ENCODE results near the gene SACM1L. TPM values are rescaled to one million over a fixed set of nuclear protein-coding genes. Genes with fewer than 3 reads are reported as not detected.
A peak's percentile ranks its signal among the peaks of the same experiment; 100 is the strongest.

SACM1L gene
- total and polyA plus RNA-seq, 2 of the 8 experiments (the other 6 are each of a cell fraction or from before 2014, with no cell fraction given): 20.1 to 61.0 TPM

DNA sequence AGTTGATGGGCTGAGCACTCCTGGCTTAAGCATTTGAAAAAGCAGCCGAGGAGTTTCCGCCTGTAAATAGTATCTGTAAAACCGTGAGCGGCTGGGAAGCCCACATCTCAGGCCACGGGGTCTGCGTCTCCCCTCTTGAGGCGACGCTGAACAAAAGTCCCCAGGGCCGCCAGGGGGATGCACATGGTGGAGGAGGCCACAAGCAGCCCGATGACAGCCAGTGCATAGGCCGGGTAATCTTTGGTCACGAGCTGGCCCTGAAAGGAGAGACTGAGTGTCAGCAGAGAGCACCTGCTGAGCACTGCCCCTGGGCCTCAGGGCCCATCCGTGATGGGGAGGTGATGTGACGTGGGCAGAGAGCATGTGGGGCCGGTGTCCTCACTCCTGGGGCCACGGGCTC, 69.7 kb downstream of the SACM1L start:
- Histone ChIP-seq H3K56ac (replicated peaks; ENCODE audit: insufficient read length, low read depth, low read length) (no peak overlapping the region), H2AFZ (ENCODE audit: low read length) (no peak overlapping the region), H2BK15ac (ENCODE audit: low read length) (peak overlapping the region; percentile 72; the same call in 1 of the 2 replicates), H3K4me3 (ENCODE audit: extremely low read depth in 1 of 4, insufficient read depth in 2 of 4, low read depth in 3 of 4, low read length in 4 of 4) (no peak overlapping the region), H3K27ac (ENCODE audit: low read depth, low read length) (no peak overlapping the region), H4K20me1 (replicated peaks in 1 of 2; ENCODE audit: control insufficient read depth in 1 of 2, insufficient read depth in 2 of 2, low read length in 2 of 2) (no peaks in the 10 kb centered on the region), H2BK5ac (ENCODE audit: low read depth, low read length) (no peak overlapping the region), H3K23ac (ENCODE audit: insufficient read length) (no peak overlapping the region), H4K91ac (replicated peaks; ENCODE audit: insufficient read length, low read length) (no peak overlapping the region), H3K23me2 (ENCODE audit: low read depth, low read length) (no peaks in the 10 kb centered on the region), H3K4me2 (ENCODE audit: insufficient read depth in 1 of 2, low read depth in 2 of 2, low read length in 2 of 2) (no peak overlapping the region), H3K27me3 (replicated peaks in 1 of 4; ENCODE audit: control insufficient read depth in 3 of 4, extremely low read depth in 1 of 4, insufficient read depth in 3 of 4, low read length in 3 of 4) (no peaks in the 10 kb centered on the region; a peak in 1 of 7 replicates), H3K36me3 (ENCODE audit: control insufficient read depth in 2 of 4, insufficient read depth in 4 of 4, low read length in 3 of 4) (no peaks in the 10 kb centered on the region), H2BK20ac (ENCODE audit: low read length) (no peak overlapping the region), H3K9ac (replicated peaks in 1 of 4; ENCODE audit: extremely low read depth in 1 of 4, low read depth in 3 of 4, low read length in 3 of 4) (no peak overlapping the region), H3K79me1 (ENCODE audit: low read depth, low read length) (no peaks in the 10 kb centered on the region), H4K5ac (ENCODE audit: insufficient read length, low read depth, low read length) (no peak overlapping the region), H2BK120ac (replicated peaks; ENCODE audit: low read depth, low read length) (no peak overlapping the region), H2AK5ac (ENCODE audit: low read depth, low read length) (no peak overlapping the region), H3K4me1 (replicated peaks in 1 of 4; ENCODE audit: control insufficient read depth in 3 of 4, insufficient read depth in 4 of 4, low read length in 3 of 4) (peaks cover 0 to 8% (median 4%) of the 10 kb centered on the region in 4 experiments; a peak in 3 of 7 replicates), H3K79me2 (ENCODE audit: control insufficient read depth in 1 of 2, insufficient read depth in 2 of 2, low read length in 2 of 2) (no peaks in the 10 kb centered on the region), H3K9me3 (ENCODE audit: insufficient read depth in 2 of 2, low read depth in 1 of 2, low read length in 1 of 2) (no peaks in the 10 kb centered on the region), H3K18ac (ENCODE audit: extremely low read depth, low read length) (no peak overlapping the region), H4K8ac (ENCODE audit: extremely low read depth, insufficient read depth, low read length) (no peak overlapping the region), H3K14ac (ENCODE audit: insufficient read length) (no peak overlapping the region), H2BK12ac (ENCODE audit: low read depth, low read length) (no peak overlapping the region), H3K4ac (replicated peaks; ENCODE audit: insufficient read length, low read depth, low read length) (no peak overlapping the region)
- DNase-seq (ENCODE audit: low read depth in 1 of 2, low spot score in 2 of 2) (no peak), FAIRE-seq (no peak)
- TF ChIP-seq HDAC6 (IDR thresholded peaks at IDR 0.05; ENCODE audit: low read depth, low read length): no peak
- TF ChIP-seq, protein P1, sequence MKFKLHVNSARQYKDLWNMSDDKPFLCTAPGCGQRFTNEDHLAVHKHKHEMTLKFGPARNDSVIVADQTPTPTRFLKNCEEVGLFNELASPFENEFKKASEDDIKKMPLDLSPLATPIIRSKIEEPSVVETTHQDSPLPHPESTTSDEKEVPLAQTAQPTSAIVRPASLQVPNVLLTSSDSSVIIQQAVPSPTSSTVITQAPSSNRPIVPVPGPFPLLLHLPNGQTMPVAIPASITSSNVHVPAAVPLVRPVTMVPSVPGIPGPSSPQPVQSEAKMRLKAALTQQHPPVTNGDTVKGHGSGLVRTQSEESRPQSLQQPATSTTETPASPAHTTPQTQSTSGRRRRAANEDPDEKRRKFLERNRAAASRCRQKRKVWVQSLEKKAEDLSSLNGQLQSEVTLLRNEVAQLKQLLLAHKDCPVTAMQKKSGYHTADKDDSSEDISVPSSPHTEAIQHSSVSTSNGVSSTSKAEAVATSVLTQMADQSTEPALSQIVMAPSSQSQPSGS (IDR thresholded peaks at IDR 0.05; ENCODE audit: low read length): no peak
- no peak for TF ChIP-seq E2F6 (IDR thresholded peaks at IDR 0.05)
- no peak for TF ChIP-seq GTF2F1 (IDR thresholded peaks at IDR 0.05; ENCODE audit: borderline replicate concordance, low read depth, low read length)
- TF ChIP-seq EP300 (IDR thresholded peaks at IDR 0.05; ENCODE audit: borderline replicate concordance in 1 of 2, low read depth in 2 of 2, low read length in 2 of 2): no peak
- TF ChIP-seq CHD1 (IDR thresholded peaks at IDR 0.05; ENCODE audit: low read depth, low read length): no peak
- no peak for TF ChIP-seq SP2 (IDR thresholded peaks at IDR 0.05; ENCODE audit: low read length)
- no peak for TF ChIP-seq NANOG (IDR thresholded peaks at IDR 0.05; ENCODE audit: insufficient read depth, low read depth, low read length, poor library complexity, severe bottlenecking)
- no peak for TF ChIP-seq ASH2L (IDR thresholded peaks at IDR 0.05; ENCODE audit: low read length)
- TF ChIP-seq CTBP2 (IDR thresholded peaks at IDR 0.05; ENCODE audit: borderline replicate concordance, insufficient read depth, insufficient read length, low read length): no peak
- no peak for TF ChIP-seq MAFK (IDR thresholded peaks at IDR 0.05; ENCODE audit: low read depth, low read length)
- ChIA-PET CTCF (ENCODE audit: partially characterized antibody) (interaction anchor here (0.9 to 6.1 kb wide), 11 partner anchors 10 to 172 kb away, joined by 3 to 64 read pairs (median 10); no protein-coding TSS in a partner anchor), POLR2A (ENCODE audit: partially characterized antibody) (interaction anchor here (1.0 kb wide), 1 partner anchor 76 kb away, joined by 3 read pairs; no protein-coding TSS in a partner anchor)
- 89% methylated on average over 15 of the region's 16 CpGs; no CpG with 5 or more reads in 1 of the 2 experiments for WGBS, 2 experiments (ENCODE audit: extremely low coverage in 1 of 2, insufficient coverage in 1 of 2, insufficient read length in 1 of 2, insufficient replicate concordance in 2 of 2, low coverage in 1 of 2, low lambda C conversion rate in 2 of 2, missing lambda C conversion rate in 1 of 2)

Data from H1 (cell line).